Stimulated activated CD8-positive, alpha-beta memory T cell treated with anti-CD3 and anti-CD28 coated beads, Interleukin-4, amount 100 ng/mL, for 24 hours (primary cell): ENCODE results near the gene COPS7A.
A peak's percentile ranks its signal among the peaks of the same experiment; 100 is the strongest.

Source experiments
- DNase-seq: peaks from one replicate; pipeline ENCODE4 v3.0.0-alpha.2; 2020; ENCODE audit warnings: low read depth

The COPS7A gene

GRCh38 chr12:6770094-6770493 lies 46.2 kb downstream of the COPS7A start:
- no peak for DNase-seq

GRCh38 chr12:6770600-6770999 lies 46.8 kb downstream of the COPS7A start:
- DNase-seq = no peak

GRCh38 chr12:6771091-6771495 lies 47.2 kb downstream of the COPS7A start:
- DNase-seq = no peak

- no peak for DNase-seq
Observed at GRCh38 chr12:6771509-6772330, 47.9 kb downstream of the COPS7A start.

- DNase-seq = peak; percentile 65
Observed at GRCh38 chr12:6772331-6772695, 48.5 kb downstream of the COPS7A start, which contains the start of gene LAG3. LAG3 (plus strand) TSS chr12:6772520; CDS start chr12:6772853, 333 bp downstream.

GRCh38 chr12:6772726-6773589 lies 49.1 kb downstream of the COPS7A start:
- DNase-seq = no peak

- DNase-seq = peak; percentile 74
Observed at GRCh38 chr12:6773590-6774351, 49.9 kb downstream of the COPS7A start.

GRCh38 chr12:6774499-6775062 lies 50.7 kb downstream of the COPS7A start:
- DNase-seq = peak; percentile 39

- DNase-seq = no peak
Observed at GRCh38 chr12:6775185-6776174, 51.6 kb downstream of the COPS7A start.

- DNase-seq = no peak
Observed at GRCh38 chr12:6777386-6777785, 53.5 kb downstream of the COPS7A start.

GRCh38 chr12:6778217-6778573 lies 54.3 kb downstream of the COPS7A start:
- no peak for DNase-seq

- peak; percentile 79 for DNase-seq
Observed at GRCh38 chr12:6778574-6779550, 55.0 kb downstream of the COPS7A start.

- no peak for DNase-seq
Observed at GRCh38 chr12:6779708-6780432, 56.0 kb downstream of the COPS7A start.

GRCh38 chr12:6780573-6780972 lies 56.7 kb downstream of the COPS7A start:
- DNase-seq = no peak
